HG02678 (cell line): ENCODE results near the gene TEX19.
A peak's percentile ranks its signal among the peaks of the same experiment; 100 is the strongest.

Experiments used
- ATAC-seq: cut with Tn5 transposase; IDR thresholded peaks from one replicate; pipeline ENCODE4 v1.9.1; 2021; ENCODE audit warnings: mild to moderate bottlenecking, moderate library complexity; ENCODE audit not compliant: unreplicated experiment

The TEX19 gene

DNA sequence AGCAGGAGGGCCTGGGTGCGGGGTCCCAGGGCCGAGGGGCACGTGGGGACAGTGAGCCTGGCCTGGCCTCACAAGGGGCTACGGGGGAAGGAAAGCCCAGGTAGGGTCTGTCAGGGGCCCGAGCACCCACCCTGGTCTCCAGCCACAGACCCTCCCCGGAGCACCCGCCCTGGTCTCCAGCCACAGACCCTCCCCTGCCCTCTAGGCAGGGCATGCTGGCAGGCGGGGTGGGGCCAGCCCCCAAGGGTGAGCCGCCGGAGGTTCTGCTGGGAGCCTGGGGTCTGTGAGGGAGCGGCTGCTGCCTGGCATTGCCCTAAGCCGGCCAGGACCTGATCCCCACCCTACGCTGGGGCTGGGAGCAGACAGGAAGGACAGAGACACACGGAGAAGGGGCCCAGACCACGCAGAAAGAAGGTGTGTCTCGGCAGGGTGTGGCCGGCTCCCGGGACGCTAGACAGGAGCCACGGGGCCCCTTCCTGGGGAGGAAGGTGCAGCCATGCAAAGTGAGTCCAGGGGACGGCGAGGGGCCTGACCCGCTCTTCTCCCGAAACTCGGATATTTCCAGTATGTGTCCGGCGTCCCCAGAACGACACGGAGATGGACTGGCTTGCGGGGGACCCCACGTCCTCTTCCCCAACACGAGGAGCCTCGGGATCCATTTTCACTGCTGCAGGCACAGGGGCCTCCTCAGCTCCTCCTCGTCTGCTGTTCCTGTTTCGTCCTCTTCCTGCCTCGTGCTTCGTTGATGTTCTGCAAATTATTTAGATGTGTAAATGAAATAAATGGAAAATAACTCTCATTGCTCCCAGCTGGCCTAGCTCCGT lies 28.0 kb downstream of the TEX19 start:
- no peak for ATAC-seq

DNA sequence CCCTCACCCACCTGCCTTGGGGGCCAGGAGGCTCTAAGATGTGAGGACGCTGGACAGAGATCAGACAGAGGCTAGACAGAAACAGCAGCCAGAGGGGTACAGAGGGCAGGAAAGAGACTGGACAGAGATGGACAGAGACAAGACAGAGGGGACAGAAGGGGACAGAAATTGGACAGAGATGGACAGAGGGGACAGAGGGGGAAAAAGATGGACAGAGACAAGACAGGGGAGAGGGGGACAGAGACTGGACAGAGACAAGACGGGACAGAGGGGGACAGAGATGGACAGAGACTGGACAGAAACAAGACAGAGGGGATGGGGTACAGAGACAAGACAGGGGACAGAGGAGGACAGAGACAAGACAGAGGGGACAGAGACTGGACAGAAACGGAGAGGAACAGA lies 28.7 kb downstream of the TEX19 start:
- no peak for ATAC-seq

DNA sequence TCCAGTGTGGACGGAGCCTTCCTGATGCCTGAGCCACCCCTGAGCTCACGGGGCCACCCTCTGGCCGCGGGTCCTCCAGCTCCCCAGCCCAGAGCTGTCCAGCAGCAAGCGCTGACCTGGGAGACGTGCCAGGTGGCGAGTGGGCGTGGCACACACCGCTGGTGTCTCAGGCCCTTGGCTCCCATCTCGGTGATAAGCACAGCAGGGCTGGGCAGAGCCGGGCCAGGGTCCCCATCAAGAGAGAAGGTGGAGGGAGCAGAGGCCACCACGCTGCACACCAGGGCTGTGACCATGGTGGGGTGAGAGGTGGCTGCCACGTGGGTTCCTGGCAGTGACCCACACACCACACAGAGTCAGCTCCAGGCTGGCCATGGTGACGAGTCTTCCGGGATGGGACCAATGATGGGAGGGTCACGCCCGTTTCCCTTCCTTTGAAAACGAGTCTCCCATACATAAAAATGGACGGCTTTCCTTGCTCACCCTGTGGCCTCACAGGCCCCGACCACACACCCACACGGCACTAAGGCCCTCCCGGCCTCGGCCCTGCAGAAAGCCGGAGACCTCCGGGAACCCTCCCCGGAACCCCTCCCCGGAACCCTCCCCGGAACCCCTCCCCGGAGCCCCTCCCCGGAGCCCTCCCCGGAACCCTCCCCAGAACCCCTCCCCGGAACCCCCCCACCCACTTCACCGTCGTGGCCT lies 29.3 kb downstream of the TEX19 start:
- no peak for ATAC-seq

DNA sequence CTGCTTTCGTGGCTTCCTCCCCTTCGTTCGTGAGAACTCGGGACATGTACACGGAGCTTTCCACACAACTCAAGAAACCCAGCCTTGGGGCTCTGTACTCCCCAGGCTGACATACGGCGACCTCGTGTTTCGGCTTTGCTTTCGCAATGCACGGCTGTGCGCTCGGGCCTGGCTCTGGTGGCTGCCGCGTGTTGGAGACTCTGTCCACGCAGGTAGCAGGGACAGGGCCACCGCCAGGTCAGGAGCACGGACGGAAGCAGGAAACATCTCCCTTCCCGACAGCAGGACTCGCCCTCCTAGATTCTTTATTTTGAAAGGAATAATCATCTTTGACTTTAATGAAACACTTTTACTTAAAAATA lies 29.9 kb downstream of the TEX19 start:
- ATAC-seq = no peak

DNA sequence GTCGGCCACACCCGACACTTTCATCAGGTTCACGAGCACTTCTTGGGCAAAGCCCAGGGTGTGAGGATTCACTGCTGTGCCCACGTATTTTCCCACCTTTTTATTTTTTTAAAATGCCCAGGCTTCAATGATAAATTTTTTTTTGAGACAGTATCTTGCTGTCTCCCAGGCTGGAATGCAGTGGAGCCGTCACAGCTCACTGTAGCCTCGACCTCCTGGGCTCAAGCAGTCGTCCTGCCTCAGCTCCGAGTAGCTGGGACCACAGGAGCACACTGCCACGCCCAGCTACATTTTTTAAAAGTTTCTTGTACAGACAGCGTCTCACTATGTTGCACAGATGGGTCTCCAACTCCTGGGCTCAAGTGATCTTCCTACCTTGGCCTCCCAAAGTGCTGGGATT lies 30.3 kb downstream of the TEX19 start:
- ATAC-seq = no peak

DNA sequence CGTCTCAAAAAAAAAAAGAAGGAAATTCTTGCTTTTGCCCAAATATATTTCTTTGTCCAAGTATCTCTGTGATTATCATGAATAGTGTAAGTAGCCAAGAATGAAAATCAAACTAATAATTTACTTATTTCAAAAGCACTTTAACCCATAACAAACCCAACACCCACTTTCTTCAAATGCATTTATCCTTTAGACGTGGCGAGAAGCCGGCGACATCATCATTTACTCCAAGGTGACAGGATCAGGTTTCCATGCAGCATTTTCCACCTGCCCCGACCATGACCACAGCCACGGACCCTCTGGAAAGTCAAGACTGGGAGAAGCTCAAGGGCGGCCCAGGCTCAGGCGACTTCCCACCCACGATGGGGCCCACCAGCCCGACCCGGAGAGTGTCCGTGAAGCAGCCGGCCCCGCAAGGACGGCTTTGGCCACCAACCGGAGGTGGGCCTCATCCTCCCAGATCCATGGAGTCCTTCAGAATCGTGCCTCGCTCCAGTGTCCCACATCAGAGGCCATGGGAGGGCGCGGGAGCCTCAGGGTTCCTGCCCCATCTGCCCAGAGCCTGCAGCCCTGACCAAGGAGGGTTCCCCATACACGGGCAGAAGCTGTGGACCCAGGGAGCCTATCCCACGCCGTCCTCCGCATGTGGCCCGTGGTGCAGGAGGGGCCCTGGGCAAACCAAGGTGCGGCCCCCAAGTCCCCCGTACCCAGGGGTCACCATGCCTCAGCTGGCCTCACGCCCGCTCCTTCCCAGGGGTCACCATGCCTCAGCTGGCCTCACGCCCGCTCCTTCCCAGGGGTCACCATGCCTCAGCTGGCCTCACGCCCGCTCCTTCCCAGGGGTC lies 31.2 kb downstream of the TEX19 start:
- ATAC-seq = no peak

DNA sequence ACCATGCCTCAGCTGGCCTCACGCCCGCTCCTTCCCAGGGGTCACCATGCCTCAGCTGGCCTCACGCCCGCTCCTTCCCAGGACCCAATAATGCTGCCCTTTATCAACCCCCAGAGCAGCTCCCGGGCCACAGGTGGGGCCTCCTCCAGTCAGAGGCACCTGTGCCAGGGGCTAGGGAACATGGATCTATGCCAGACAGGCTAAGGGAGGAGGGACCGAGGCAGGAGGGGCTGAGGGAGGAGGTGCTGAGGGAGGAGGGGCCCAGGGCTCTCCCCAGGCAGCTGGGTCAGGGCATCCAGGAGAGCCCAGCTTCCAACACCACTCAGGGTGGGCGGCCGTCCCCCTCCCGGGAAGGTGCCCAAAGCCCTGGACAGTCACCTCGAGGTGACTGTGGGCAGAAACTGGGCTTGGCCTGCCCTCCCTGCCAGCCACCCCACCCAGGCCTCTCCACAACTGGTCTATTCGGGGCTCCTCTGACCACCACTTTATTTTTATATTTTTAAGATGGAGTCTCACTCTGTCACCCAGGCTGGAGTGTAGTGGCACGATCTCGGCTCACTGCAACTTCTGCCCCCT lies 31.9 kb downstream of the TEX19 start:
- no peak for ATAC-seq

DNA sequence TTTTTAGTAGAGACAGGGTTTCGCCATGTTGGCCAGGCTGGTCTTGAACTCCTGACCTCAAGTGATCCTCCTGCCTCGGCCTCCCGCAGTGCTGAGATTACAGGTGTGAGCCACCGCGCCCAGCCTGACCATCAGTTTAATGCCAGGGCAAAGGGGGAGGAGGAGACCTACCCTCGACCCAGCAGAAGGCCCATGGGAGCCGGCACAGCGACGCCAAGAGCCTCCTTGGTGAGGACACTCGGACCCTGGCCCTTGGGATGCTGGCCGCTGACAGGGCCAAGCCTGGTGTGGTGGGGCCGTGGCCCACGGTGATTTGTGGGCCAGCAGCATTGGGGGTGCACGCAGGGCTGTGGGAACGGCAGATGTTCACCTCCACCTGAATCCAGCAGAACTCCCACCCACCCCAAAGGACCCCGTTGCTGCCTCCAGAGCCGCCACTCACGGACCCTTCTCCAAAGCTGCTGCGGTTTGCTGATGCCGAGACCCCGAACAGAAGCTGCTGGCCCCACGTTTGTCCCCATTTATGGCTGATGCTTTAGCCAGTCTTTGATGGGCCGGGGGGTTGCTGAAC lies 32.5 kb downstream of the TEX19 start:
- no peak for ATAC-seq

DNA sequence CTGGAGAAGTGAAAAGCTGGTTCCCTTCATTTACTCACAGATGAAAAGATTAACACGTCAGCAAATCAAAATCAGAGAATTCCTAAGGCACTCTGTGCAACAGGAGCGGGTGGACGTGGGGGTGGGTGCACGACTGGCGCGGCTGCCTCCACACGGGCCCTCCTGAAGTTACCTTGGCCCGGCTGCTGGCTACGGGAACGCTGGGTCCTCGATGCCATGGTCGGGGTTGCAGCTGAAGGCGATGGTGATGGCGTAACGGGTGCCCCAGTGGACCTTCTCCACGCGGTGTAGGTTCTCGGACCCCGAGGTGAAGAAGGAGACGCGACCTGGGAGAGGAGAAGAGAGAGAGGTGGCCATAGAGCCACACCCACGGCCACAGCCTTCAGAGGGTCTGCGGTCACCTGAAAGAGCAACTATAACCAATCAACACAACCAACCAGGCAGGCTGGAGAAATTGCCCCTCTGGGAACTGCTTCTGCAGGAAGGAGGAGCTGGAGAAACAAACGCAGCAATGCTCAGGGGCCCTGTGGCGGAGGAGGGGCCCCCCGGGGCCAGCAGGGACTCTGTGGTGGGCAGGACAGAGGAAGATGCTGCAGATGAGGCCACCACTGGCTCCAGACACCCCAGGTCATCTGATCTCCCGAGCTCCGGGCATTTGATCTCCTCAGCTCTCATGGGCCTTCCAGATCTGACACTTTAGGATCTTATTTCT lies 33.3 kb downstream of the TEX19 start:
- no peak for ATAC-seq

DNA sequence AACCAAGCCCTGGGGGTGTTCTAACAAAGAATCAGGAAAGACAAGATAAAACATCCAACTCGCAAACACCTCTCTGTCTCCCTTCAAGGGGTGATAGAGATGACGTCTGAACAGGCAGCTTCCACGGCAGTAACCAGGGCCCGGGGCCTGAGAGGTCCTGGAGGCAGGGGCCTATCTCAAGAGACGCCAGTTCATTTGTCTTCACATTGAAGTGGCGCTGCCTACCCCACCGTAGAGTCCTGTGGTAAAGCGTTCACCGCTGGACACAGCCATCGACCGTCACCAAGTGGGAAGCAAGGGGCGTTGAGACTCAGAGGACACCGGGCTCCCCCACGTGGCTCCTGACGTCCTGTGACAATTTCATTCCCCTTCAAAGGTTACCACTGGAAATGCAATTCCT lies 33.9 kb downstream of the TEX19 start:
- ATAC-seq = no peak

DNA sequence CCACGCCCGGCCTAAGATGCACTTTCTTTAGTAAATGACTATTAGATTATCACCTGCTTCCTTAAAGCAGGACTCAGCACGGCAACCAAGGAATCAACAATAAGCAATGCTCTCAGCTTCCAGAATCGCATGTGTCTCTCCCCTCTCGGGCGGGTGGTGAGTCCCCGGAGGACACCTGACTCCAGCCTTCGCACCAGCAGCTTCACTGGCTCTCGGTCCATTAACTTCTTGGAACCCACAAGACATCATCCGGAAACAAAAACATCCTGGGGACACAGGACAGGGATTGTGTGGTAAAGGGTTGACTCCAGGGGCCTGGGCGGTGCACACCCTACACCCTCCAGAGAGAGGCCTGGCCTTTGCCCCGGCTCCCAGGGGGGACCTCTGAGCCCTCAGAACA lies 35.2 kb downstream of the TEX19 start:
- no peak for ATAC-seq

DNA sequence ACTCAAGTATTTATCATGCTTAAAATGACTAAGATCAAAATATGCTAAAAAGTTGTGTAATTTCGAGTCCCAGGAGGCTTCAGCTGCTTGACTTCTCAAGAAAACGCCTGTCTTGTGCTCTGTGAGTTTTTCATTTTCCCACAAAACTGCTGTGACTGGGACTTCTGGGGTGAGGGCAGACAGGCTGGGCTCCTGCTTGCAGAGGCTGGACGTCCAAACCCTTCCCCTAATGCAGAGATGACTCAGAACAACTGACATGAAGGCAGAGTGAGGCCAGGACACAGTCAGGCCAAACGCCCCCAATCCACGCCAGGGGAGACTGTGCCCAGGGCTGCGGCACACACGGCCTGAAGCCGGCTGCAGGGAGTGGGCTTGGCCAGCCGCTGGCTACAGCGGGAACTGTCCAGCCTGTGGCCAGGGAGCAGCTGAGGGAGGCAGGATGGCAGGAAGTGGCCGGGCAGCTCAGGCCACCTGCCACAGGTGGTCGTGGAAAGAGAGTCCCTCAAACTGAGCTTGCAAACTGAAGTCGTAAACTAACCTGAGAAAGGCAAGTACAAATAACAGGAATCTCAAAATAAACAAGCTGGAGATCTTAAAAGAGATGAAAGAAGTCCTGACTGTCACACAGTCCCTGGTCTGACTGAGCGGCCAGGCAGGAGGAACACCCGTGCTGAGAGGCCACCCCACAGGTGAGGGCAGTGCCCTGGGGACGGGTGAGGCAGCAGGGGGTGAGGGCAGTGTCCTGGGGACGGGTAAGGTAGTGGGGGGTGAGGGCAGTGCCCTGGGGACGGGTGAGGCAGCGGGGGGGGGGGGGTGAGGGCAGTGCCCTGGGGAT lies 37.8 kb downstream of the TEX19 start:
- no peak for ATAC-seq

DNA sequence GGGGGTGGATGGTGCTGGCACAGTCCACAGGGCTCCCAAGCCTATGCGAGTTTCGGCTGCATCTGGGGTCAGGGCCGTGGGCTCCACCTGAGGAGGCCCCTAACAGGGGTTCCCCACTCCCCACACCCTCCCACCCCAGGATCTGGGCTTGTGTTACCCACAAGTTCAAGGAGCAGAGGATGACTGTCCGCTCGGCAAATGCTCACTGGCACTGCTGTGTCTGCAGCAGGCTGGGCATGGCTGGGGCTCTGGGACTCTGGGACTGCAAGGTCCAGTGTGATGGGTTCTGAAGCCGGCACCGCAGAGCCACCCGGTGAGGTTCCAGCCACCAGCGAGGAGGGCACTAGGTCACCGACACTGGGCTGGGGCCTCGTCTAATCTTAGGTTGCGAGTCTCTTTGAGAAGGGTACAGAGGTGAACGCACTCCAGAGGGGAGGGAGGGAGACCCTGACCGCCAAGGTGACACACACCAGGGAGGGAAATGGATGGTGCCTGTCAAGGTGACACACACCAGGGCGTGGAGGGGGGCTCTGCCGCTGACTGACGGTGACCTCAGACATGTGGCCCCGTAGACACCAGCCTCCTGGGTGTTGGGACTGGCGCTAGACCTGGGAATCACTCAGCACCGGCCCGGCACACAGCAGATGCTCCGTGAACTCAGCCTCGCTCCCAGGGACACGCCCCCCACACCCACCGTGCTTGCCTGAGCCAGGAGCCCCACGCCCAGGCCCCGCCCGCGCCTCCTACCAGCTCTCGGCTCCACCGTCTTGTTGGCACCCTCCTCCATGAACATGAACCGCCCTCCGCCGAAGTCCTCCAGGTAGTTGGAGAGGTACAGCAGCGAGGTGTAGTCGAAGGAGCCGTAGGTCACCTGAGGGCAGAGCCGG lies 38.6 kb downstream of the TEX19 start:
- no peak for ATAC-seq

DNA sequence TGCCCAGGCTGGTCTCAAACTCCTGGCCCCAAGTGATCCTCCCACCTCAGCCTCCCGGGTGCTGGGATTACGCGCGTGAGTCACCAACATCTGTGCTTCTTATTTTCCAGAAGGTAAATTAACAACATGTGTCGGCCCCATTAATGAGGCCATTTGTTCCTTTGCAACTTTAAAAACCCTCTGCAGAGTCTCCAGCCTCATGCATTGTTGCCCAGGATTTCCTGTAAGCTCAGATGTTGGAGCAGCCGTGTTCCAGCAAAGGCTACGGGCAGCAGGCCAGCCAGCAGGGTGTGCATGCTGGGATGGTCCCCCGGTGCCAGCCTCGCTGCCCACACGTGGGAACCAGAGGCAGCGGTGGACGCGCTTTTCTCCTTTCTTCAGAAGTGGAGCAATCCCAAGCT lies 40.0 kb downstream of the TEX19 start:
- no peak for ATAC-seq

DNA sequence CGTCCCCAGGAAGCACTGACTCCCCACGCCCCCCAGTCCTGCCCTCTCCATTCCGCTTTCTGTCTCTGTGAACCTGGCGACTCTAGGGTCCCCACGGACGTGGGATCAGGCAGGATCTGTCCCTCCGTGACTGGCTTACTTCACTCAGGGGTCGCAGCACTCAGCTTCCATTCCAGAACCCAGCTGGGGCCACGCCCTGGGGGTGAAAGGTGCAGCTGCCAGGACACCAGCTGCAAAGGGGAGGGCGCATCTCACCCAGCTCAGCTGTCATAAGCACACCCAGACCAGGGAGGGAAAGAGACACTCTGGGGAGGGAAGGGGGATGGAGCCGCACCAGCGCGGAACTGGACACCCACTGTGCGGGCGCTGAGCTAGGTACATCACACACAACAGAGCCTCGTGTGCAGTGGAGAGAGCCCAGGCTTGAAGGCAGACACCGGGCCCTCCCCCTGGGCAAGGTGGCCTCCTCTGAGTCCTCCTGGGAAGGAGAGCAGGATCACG lies 40.6 kb downstream of the TEX19 start:
- ATAC-seq = no peak

DNA sequence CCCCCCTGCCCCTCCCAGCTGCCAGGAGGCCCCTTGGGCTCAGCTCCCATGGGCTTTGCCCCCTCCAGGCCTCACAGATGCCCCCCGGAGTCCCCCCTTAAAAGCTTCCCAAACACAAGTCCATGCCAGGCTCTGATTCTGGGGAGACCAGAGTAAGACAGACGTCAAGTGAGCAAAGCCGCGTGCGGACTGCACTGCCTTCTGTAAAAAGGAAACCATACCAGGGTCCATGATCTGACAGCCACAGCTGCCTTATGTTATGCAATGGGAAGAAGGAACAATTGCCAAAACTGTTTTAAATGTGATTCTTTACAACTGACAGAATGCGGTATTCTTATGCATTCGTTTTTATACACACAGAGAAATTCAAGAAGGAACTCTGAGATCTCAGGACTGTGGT lies 41.2 kb downstream of the TEX19 start:
- ATAC-seq = no peak

DNA sequence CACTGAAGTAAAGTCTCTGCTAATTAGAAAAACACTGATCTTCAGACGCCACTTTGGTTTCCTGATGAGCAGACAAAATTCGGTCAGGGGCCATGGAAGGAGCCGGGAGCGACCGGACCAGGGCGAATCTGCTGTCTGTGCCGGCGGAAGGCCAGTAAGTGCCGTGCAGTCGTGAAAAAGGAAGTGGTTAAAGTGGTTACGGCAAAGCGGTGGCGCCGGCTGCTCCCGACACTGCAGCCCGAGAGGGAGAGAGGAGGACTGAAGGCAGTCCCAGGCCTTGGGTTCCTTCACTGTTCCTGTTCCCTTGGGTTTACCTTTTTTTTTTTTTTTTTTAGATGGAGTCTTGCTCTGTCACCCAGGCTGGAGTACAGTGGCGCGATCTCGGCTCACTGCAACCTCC lies 41.8 kb downstream of the TEX19 start:
- no peak for ATAC-seq

DNA sequence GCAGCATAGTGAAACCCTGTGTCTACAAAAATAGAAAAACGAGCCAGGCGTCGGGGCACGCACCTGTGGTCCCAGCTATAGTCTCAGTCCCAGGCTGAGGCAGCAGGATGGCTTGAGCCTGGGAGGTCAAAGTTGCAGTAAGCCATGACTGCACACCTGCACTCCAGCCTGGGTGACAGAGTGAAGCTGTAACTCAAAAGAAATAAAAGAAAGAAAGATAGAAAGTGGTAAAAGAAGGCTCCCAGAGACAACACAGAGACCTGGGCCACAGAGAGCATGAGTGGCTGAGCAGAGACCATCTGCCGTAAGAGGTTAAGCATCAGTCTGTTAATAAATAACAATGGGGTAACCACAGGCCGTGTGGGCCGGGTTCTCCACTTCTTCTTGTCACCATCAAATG lies 43.8 kb downstream of the TEX19 start:
- ATAC-seq = peak; percentile 71
